ENCODE measurements around the gene OTUD4. TPM values are rescaled to one million over a fixed set of nuclear protein-coding genes. Genes with fewer than 3 reads are reported as not detected.

OTUD4 gene
- total and polyA plus RNA-seq, 2 experiments from 2014 or later = 15.7 to 16.1 TPM

DNA sequence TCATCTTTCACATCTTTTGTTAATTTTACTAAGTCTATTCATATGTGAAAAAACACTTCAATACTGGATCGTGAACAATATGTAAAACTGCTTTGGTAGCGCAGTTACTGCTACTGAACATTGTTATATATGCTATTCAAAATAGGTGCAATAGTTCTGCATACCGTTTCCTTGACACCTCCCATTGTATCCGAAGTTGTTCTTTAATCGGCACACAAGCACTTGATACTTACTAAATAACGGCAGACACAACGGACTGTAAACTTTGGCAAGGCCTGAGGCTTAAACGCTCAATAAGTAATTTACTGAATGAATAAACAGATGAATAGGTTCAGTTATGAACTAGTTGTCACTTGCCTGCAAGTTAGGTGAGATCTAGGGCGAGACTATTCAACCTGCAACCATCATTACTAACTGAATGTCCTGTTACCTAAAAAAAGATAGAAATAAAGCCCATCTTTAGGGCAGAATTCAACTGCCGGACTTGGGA is 83.0 kb downstream of the OTUD4 start:
- H3K36me3 ChIP-seq (ENCODE audit: low read depth) = peaks cover 22% of the 10 kb centered on the region
- no peaks in the 10 kb centered on the region for H3K27me3 ChIP-seq (replicated peaks; ENCODE audit: insufficient read depth)
- H3K9me2 ChIP-seq (ENCODE audit: insufficient read depth) = no peaks in the 10 kb centered on the region
- TF ChIP-seq EZH2phosphoT487 (IDR thresholded peaks at IDR 0.05; ENCODE audit: insufficient read depth, low read depth) = no peak
- no peak for TF ChIP-seq EZH2 (IDR thresholded peaks at IDR 0.05; ENCODE audit: insufficient read depth, poor library complexity, severe bottlenecking)
- H3K9me3 ChIP-seq (ENCODE audit: low read depth) = no peaks in the 10 kb centered on the region
- H2AFZ ChIP-seq = peak overlapping the region; percentile 91
- peaks cover 28% of the 10 kb centered on the region for H3K4me1 ChIP-seq (ENCODE audit: insufficient read depth)
- DNase-seq = no peak
- H3F3A ChIP-seq (ENCODE audit: insufficient read depth) = peaks cover 20% of the 10 kb centered on the region
- peak overlapping the region; percentile 92 for H3K9ac ChIP-seq
- peaks cover 92% of the 10 kb centered on the region for H3K79me2 ChIP-seq (ENCODE audit: insufficient read depth)
- peak overlapping the region; percentile 79 for H3K4me3 ChIP-seq
- peak overlapping the region; percentile 100 for H3K4me2 ChIP-seq (ENCODE audit: unreplicated experiment)
- 0 to 3% methylated on average over 10 of the region's 10 CpGs for WGBS, 2 experiments (ENCODE audit: low coverage in 1 of 2, low lambda C conversion rate in 2 of 2, missing lambda C conversion rate in 2 of 2)
- no peaks in the 10 kb centered on the region for H4K20me1 ChIP-seq (ENCODE audit: insufficient read depth)
- H3K27ac ChIP-seq = peak overlapping the region; percentile 92
- in situ Hi-C loops (cut with MboI) = no loop called here

DNA sequence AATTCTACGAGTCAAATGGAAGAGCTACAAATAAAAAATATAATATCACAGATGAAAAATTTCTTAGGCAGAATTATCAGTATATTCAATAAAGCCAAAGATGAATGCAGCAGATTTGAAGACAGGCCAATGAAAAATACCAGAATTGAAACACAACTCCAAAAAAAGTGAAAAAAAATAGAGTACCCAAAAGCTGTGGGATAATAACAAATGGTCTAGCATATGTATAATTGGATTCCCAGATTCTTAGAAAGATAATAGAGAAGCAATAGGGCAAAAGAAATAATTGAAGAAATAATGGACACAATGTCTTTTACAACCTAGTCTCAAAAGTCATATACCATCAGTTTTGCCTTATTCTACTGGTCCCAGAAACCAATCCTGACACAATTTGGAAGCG is 86.8 kb downstream of the OTUD4 start:
- no peak overlapping the region for H3K27ac ChIP-seq
- 98% methylated on average over 2 of the region's 2 CpGs for whole genome bisulfite sequencing, 2 experiments (ENCODE audit: low coverage in 1 of 2, low lambda C conversion rate in 2 of 2, missing lambda C conversion rate in 2 of 2)

DNA sequence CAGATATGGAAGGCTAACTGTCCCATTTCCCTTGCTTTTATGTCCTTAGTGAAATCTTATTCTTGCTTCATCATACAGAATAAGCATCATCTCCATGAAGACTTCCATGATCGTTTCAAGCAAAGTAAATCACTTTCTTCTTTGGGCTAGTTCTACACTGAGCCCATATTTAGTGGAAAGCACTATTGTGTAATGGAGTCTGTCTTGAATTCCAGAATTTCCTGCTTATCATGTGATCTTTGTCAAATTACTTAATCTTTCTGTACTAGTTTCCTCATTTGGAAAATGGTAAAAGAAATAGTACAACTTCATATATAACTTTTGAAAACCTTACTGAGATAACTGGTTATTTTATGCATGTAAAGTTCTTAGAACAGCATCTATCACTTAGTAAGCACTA is 90.0 kb downstream of the OTUD4 start:
- no peaks in the 10 kb centered on the region for H3F3A ChIP-seq (ENCODE audit: insufficient read depth)
- no peaks in the 10 kb centered on the region for H3K27me3 ChIP-seq (replicated peaks; ENCODE audit: insufficient read depth)
- peaks cover 86% of the 10 kb centered on the region for H3K79me2 ChIP-seq (ENCODE audit: insufficient read depth)
- peaks cover 29% of the 10 kb centered on the region for H3K36me3 ChIP-seq (ENCODE audit: low read depth)
- H3K4me1 ChIP-seq (ENCODE audit: insufficient read depth) = no peaks in the 10 kb centered on the region
- WGBS, 2 experiments (ENCODE audit: low coverage in 1 of 2, low lambda C conversion rate in 2 of 2, missing lambda C conversion rate in 2 of 2) = 100% methylated on average over 1 of the region's 1 CpG
- no peak overlapping the region for H3K9ac ChIP-seq
- TF ChIP-seq EZH2 (IDR thresholded peaks at IDR 0.05; ENCODE audit: insufficient read depth, poor library complexity, severe bottlenecking) = no peak
- TF ChIP-seq EZH2phosphoT487 (IDR thresholded peaks at IDR 0.05; ENCODE audit: insufficient read depth, low read depth) = no peak
- no peak for DNase-seq
- H3K4me2 ChIP-seq (ENCODE audit: unreplicated experiment) = no peak overlapping the region
- in situ Hi-C loops (cut with MboI) = no loop called here
- no peak overlapping the region for H2AFZ ChIP-seq
- H3K4me3 ChIP-seq = no peak overlapping the region
- no peaks in the 10 kb centered on the region for H3K9me2 ChIP-seq (ENCODE audit: insufficient read depth)
- no peaks in the 10 kb centered on the region for H4K20me1 ChIP-seq (ENCODE audit: insufficient read depth)
- H3K27ac ChIP-seq = no peak overlapping the region
- no peaks in the 10 kb centered on the region for H3K9me3 ChIP-seq (ENCODE audit: low read depth)

More for the DNA sequence above, 86.8 kb downstream of the OTUD4 start:
- TF ChIP-seq EZH2 (IDR thresholded peaks at IDR 0.05; ENCODE audit: insufficient read depth, poor library complexity, severe bottlenecking) (no peak), EZH2phosphoT487 (IDR thresholded peaks at IDR 0.05; ENCODE audit: insufficient read depth, low read depth) (no peak)
- Histone ChIP-seq H3K79me2 (ENCODE audit: insufficient read depth) (peaks cover 82% of the 10 kb centered on the region), H3K9me3 (ENCODE audit: low read depth) (no peaks in the 10 kb centered on the region), H3F3A (ENCODE audit: insufficient read depth) (peaks cover 12% of the 10 kb centered on the region), H4K20me1 (ENCODE audit: insufficient read depth) (no peaks in the 10 kb centered on the region), H3K4me3 (no peak overlapping the region), H3K27me3 (replicated peaks; ENCODE audit: insufficient read depth) (no peaks in the 10 kb centered on the region), H3K36me3 (ENCODE audit: low read depth) (peaks cover 29% of the 10 kb centered on the region), H3K4me1 (ENCODE audit: insufficient read depth) (peaks cover 10% of the 10 kb centered on the region), H3K9me2 (ENCODE audit: insufficient read depth) (no peaks in the 10 kb centered on the region), H3K4me2 (ENCODE audit: unreplicated experiment) (no peak overlapping the region), H2AFZ (no peak overlapping the region), H3K9ac (no peak overlapping the region)
- in situ Hi-C loops (cut with MboI) = no loop called here
- DNase-seq = peak; percentile 9

DNA sequence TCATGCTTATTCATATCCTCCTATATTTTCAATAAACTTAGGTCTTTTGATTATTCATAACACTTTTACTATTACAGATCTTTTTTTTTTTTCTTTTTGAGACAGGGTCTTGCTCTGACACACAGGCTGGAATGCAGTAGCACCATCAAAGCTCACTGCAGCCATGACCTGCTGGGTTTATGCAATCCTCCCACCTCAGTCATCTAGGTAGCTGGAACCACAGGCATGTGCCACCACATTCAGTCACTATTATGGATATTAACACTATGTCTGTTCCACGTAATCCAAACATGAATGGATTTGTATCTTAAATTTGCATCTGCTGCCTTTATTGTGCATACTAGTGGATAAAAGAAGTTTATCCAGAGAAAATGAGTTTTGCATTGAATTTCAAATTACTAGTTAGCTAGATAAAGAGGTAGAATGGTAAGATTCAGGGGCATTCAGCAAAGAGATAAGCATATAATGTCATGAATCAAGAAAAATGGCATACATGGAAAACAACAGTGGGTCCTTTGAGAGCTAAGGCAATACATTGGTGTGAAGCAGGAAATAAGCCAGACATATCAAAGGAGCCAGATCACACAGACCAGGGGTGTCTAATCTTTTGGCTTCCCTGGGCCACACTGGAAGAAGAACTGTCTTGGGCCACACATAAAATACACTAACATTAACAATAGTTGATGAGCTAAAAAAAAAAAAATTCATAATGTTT is 96.3 kb downstream of the OTUD4 start:
- H3K9me3 ChIP-seq (ENCODE audit: low read depth) = no peaks in the 10 kb centered on the region
- no peak overlapping the region for H2AFZ ChIP-seq
- in situ Hi-C loops (cut with MboI) = no loop called here
- no peaks in the 10 kb centered on the region for H3K9me2 ChIP-seq (ENCODE audit: insufficient read depth)
- no peaks in the 10 kb centered on the region for H3K27me3 ChIP-seq (replicated peaks; ENCODE audit: insufficient read depth)
- peak; percentile 6 for DNase-seq
- no peak overlapping the region for H3K4me3 ChIP-seq
- H3K4me2 ChIP-seq (ENCODE audit: unreplicated experiment) = no peak overlapping the region
- peaks cover 4% of the 10 kb centered on the region; the same call in 1 of the 2 replicates for H3K4me1 ChIP-seq (ENCODE audit: insufficient read depth)
- 90 to 91% methylated on average over 1 of the region's 1 CpG for WGBS, 2 experiments (ENCODE audit: low coverage in 1 of 2, low lambda C conversion rate in 2 of 2, missing lambda C conversion rate in 2 of 2)
- no peak overlapping the region for H3K27ac ChIP-seq
- peaks cover 48% of the 10 kb centered on the region for H3K79me2 ChIP-seq (ENCODE audit: insufficient read depth)
- H3K9ac ChIP-seq = no peak overlapping the region
- no peaks in the 10 kb centered on the region for H3F3A ChIP-seq (ENCODE audit: insufficient read depth)
- no peak for TF ChIP-seq EZH2 (IDR thresholded peaks at IDR 0.05; ENCODE audit: insufficient read depth, poor library complexity, severe bottlenecking)
- TF ChIP-seq EZH2phosphoT487 (IDR thresholded peaks at IDR 0.05; ENCODE audit: insufficient read depth, low read depth) = no peak
- H3K36me3 ChIP-seq (ENCODE audit: low read depth) = no peaks in the 10 kb centered on the region
- no peaks in the 10 kb centered on the region for H4K20me1 ChIP-seq (ENCODE audit: insufficient read depth)

Small RNA genes within 50 kb of the gene (small RNA-seq; reads per million reads assigned to genes)
- gene RF00019 (ENCODE audit: low read depth, low replicate concordance) = not detected

Other genes with a start within 250 kb of the OTUD4 start
- 15.2 and 22.4 TPM in 2 replicates for gene ANAPC10, start 82.4 kb downstream of the OTUD4 start, total RNA-seq (2014; rRNA removed; shearing (Covaris generic))
- 28.7 and 31.7 TPM in 2 replicates for gene ANAPC10, start 82.4 kb downstream of the OTUD4 start, polyA plus RNA-seq (2016; fragmentation: Nextera tagmentation; extraction: Ambion mirVana)
- gene ABCE1, start 82.3 kb downstream of the OTUD4 start, total RNA-seq (2014; rRNA removed; shearing (Covaris generic)) = 91.4 and 130 TPM in 2 replicates
- 65.3 and 65.5 TPM in 2 replicates for gene ABCE1, start 82.3 kb downstream of the OTUD4 start, polyA plus RNA-seq (2016; fragmentation: Nextera tagmentation; extraction: Ambion mirVana)

Data from GM23248 (cell line).